KMS-11 (cell line): Measurements from ENCODE around the gene SUMO4.

ENCODE experiments used
- H2AFZ ChIP-seq: fragments of 200-600 bp; sonication (generic); 2 replicates; pipeline ENCODE4 v1.6.1; 2016; ENCODE audit warnings: antibody characterized with exemption, mixed run types, low read depth
- H3K27ac ChIP-seq: fragments of 200-600 bp; sonication (generic); 2 replicates; pipeline ENCODE4 v1.6.1; 2016; ENCODE audit warnings: mild to moderate bottlenecking, mixed run types
- H3K27me3 ChIP-seq: fragments of 200-600 bp; sonication (generic); 2 replicates; pipeline ENCODE4 v1.6.1; 2017; ENCODE audit warnings: mild to moderate bottlenecking, low read depth, mixed run types, moderate library complexity; ENCODE audit not compliant: insufficient read depth
- H3K36me3 ChIP-seq: fragments of 200-600 bp; sonication (generic); 2 replicates; pipeline ENCODE4 v1.6.1; 2017; ENCODE audit warnings: mild to moderate bottlenecking, mixed run types; ENCODE audit not compliant: insufficient read depth
- H3K4me1 ChIP-seq: fragments of 200-600 bp; sonication (generic); 2 replicates; pipeline ENCODE4 v1.6.1; 2016; ENCODE audit warnings: mild to moderate bottlenecking, low read depth, mixed run types; ENCODE audit not compliant: poor library complexity, severe bottlenecking
- H3K4me2 ChIP-seq: fragments of 200-600 bp; sonication (generic); 2 replicates; pipeline ENCODE4 v1.7.0; 2016; ENCODE audit warnings: mild to moderate bottlenecking, mixed run types
- H3K4me3 ChIP-seq: fragments of 200-600 bp; sonication (generic); IDR thresholded peaks from 2 replicates; pipeline ENCODE4 v1.6.1; 2017; ENCODE audit warnings: low read depth, low read length, mixed read lengths; ENCODE audit not compliant: insufficient read depth
- H3K79me2 ChIP-seq: fragments of 200-600 bp; sonication (generic); 2 replicates; pipeline ENCODE4 v1.6.1; 2016; ENCODE audit warnings: low read depth, mixed run types; ENCODE audit not compliant: insufficient read depth
- H3K9ac ChIP-seq: fragments of 200-600 bp; sonication (generic); 2 replicates; pipeline ENCODE4 v1.6.1; 2016; ENCODE audit warnings: mild to moderate bottlenecking, mixed run types
- H4K20me1 ChIP-seq: fragments of 200-600 bp; sonication (generic); 2 replicates; pipeline ENCODE4 v1.6.1; 2016; ENCODE audit warnings: mild to moderate bottlenecking, mixed run types; ENCODE audit not compliant: insufficient read depth
- TF ChIP-seq, protein P1 (sequence below): fragments of 200-600 bp; sonication (generic); conservative IDR thresholded peaks from 2 replicates; pipeline ENCODE4 v1.6.1; 2017; ENCODE audit warnings: low read depth, mild to moderate bottlenecking, antibody characterized with exemption, low read length, moderate library complexity, mixed read lengths

The SUMO4 gene

GRCh38 chr6:149429427-149430360 lies 29.6 kb downstream of the SUMO4 start:
- H3K4me2 ChIP-seq: no peak overlapping the region
- no peak overlapping the region for H3K9ac ChIP-seq
- H3K27me3 ChIP-seq: no peaks in the 10 kb centered on the region
- no peak overlapping the region for H3K27ac ChIP-seq
- H3K4me3 ChIP-seq: no peak overlapping the region
- no peaks in the 10 kb centered on the region for H3K36me3 ChIP-seq
- H4K20me1 ChIP-seq: no peaks in the 10 kb centered on the region
- H2AFZ ChIP-seq: no peak overlapping the region
- TF ChIP-seq, protein P1, sequence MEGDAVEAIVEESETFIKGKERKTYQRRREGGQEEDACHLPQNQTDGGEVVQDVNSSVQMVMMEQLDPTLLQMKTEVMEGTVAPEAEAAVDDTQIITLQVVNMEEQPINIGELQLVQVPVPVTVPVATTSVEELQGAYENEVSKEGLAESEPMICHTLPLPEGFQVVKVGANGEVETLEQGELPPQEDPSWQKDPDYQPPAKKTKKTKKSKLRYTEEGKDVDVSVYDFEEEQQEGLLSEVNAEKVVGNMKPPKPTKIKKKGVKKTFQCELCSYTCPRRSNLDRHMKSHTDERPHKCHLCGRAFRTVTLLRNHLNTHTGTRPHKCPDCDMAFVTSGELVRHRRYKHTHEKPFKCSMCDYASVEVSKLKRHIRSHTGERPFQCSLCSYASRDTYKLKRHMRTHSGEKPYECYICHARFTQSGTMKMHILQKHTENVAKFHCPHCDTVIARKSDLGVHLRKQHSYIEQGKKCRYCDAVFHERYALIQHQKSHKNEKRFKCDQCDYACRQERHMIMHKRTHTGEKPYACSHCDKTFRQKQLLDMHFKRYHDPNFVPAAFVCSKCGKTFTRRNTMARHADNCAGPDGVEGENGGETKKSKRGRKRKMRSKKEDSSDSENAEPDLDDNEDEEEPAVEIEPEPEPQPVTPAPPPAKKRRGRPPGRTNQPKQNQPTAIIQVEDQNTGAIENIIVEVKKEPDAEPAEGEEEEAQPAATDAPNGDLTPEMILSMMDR: no peak
- H3K4me1 ChIP-seq: peaks cover 7% of the 10 kb centered on the region
- H3K79me2 ChIP-seq: no peaks in the 10 kb centered on the region

GRCh38 chr6:149431905-149432775 lies 32.1 kb downstream of the SUMO4 start:
- no peaks in the 10 kb centered on the region for H4K20me1 ChIP-seq
- no peak overlapping the region for H3K4me2 ChIP-seq
- no peak overlapping the region for H3K27ac ChIP-seq
- H2AFZ ChIP-seq: no peak overlapping the region; the same call in 1 of the 2 replicates
- no peak overlapping the region for H3K9ac ChIP-seq
- no peak overlapping the region for H3K4me3 ChIP-seq
- no peaks in the 10 kb centered on the region for H3K27me3 ChIP-seq
- peaks cover 7% of the 10 kb centered on the region for H3K4me1 ChIP-seq
- H3K79me2 ChIP-seq: no peaks in the 10 kb centered on the region
- H3K36me3 ChIP-seq: no peaks in the 10 kb centered on the region
- TF ChIP-seq, protein P1: peak; percentile 94

GRCh38 chr6:149433405-149433804 lies 33.3 kb downstream of the SUMO4 start:
- Histone ChIP-seq H4K20me1 (no peaks in the 10 kb centered on the region), H3K27ac (no peak overlapping the region), H3K4me2 (no peak overlapping the region), H3K4me3 (no peak overlapping the region), H3K79me2 (no peaks in the 10 kb centered on the region), H3K9ac (no peak overlapping the region), H2AFZ (no peak overlapping the region), H3K4me1 (peaks cover 7% of the 10 kb centered on the region), H3K36me3 (no peaks in the 10 kb centered on the region), H3K27me3 (no peaks in the 10 kb centered on the region)
- TF ChIP-seq, protein P1: no peak

DNA sequence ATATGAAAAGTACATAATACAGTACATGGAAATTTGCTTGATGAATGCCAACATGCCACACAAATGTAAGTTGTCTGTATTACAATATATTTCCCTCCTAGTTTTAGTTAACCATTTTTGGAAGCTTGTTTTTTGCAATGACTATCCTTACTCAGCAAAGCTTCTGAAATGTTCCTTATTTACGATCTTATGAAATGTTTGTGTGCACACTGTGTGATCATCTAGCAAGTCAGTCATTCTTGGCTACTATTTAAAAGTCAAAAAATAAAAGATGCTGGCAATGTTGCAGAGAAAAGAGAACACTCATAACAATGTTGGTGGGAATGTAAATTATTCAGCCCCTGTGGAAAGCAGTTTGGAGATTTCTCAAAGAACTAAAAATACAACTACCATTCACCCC lies 33.8 kb downstream of the SUMO4 start:
- H3K9ac ChIP-seq: no peak overlapping the region
- no peaks in the 10 kb centered on the region for H3K27me3 ChIP-seq
- H3K36me3 ChIP-seq: no peaks in the 10 kb centered on the region
- H3K4me3 ChIP-seq: no peak overlapping the region
- TF ChIP-seq, protein P1: no peak
- H3K79me2 ChIP-seq: no peaks in the 10 kb centered on the region
- H4K20me1 ChIP-seq: no peaks in the 10 kb centered on the region
- H2AFZ ChIP-seq: no peak overlapping the region
- H3K4me2 ChIP-seq: no peak overlapping the region
- peaks cover 7% of the 10 kb centered on the region for H3K4me1 ChIP-seq
- no peak overlapping the region for H3K27ac ChIP-seq
